ENCODE data around the gene FBXO2. TPM values are rescaled to one million over a fixed set of nuclear protein-coding genes. Genes with fewer than 3 reads are reported as not detected.

The FBXO2 gene
- total RNA-seq, 6 donors from 2014 or later, result 8.2 to 18.0 (median 13.8) TPM

DNA sequence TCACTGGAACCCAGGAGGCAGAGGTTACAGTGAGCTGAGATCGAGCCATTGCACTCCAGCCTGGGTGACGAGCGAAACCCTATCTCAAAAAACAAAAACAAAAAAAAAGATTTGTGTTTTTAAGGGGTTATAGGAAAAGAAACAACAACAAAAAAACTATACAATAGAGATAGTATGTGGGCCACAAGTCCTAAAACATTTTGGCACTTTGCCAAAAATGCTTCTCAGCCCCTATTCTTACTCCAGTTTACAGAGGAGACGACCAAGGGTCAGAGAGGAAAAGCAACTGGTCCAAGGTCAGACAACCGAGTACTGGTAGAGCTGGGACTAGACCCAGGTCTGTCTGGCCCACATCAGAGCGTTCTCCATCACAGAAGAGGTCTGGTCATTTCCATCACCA is 3.4 kb upstream of the FBXO2 start:
- Histone ChIP-seq H3K9me3 (no peaks in the 10 kb centered on the region), H3K4me3 (no peak overlapping the region), H3K27ac (no peak overlapping the region), H3K36me3 (peaks cover 0 to 13% (median 2%) of the 10 kb centered on the region in 4 donors), H3K4me1 (peaks cover 19 to 27% (median 21%) of the 10 kb centered on the region in 4 donors), H3K27me3 (no peaks in the 10 kb centered on the region)
- WGBS, 2 donors, result 76 to 85% methylated on average over 6 of the region's 6 CpGs
- DNase-seq, result no peak
- no peak for TF ChIP-seq POLR2AphosphoS5 (IDR thresholded peaks at IDR 0.05)
- no peak for TF ChIP-seq EP300 (IDR thresholded peaks at IDR 0.05)
- TF ChIP-seq, protein P1, sequence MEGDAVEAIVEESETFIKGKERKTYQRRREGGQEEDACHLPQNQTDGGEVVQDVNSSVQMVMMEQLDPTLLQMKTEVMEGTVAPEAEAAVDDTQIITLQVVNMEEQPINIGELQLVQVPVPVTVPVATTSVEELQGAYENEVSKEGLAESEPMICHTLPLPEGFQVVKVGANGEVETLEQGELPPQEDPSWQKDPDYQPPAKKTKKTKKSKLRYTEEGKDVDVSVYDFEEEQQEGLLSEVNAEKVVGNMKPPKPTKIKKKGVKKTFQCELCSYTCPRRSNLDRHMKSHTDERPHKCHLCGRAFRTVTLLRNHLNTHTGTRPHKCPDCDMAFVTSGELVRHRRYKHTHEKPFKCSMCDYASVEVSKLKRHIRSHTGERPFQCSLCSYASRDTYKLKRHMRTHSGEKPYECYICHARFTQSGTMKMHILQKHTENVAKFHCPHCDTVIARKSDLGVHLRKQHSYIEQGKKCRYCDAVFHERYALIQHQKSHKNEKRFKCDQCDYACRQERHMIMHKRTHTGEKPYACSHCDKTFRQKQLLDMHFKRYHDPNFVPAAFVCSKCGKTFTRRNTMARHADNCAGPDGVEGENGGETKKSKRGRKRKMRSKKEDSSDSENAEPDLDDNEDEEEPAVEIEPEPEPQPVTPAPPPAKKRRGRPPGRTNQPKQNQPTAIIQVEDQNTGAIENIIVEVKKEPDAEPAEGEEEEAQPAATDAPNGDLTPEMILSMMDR (IDR thresholded peaks at IDR 0.05), result no peak
- no peak for TF ChIP-seq POLR2A (IDR thresholded peaks at IDR 0.05)
- no peak for ATAC-seq (ENCODE audit: low FRiP score in 2 of 2)

DNA sequence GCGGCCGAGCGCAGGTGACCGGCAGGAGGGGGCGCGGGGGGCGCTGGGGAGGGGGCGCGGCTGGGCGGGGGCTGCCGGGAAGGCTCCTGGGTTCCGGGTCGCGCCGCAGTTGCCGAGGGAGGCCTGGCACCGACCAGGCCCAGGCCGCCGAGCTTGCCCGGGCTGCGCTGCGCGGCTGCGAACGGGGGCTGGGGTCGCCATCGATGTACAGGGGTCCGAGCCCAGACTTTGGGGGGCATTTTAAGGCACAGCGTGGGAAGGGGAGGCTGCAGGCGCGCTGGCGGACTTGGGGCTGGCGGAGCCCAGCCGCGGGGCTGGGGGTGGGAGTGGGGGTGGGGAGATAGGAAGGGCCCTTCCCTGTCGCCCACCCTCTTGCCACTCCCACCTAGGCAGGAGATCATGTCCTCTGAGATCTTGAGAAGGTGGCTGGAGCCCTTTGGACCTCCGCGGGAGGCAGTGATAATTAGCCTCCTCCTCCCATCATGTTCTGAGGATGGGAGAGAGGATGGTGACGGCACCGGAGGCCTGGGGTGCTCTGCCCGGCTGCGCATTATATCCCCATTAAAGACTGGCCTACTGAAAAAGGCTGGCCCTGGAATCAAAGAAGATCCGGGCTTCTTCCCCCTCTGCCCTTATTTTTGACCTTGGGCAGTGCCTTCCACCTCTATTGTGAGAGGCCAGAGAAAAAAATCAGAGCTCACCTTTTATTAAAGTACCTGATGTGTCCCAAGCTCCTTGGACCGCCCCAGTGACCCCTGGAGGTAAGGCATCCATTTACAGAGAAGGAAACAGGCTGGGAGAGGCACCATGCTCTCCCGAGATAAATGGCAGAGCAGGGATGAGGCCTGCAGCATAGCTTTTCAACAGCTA is 945 bp upstream of the FBXO2 start:
- TF ChIP-seq, protein P1 (IDR thresholded peaks at IDR 0.05), result no peak
- TF ChIP-seq POLR2A (IDR thresholded peaks at IDR 0.05) (no peak), EP300 (IDR thresholded peaks at IDR 0.05) (no peak), POLR2AphosphoS5 (IDR thresholded peaks at IDR 0.05) (no peak)
- ATAC-seq (ENCODE audit: low FRiP score in 2 of 2) (peak in 1 of 2 donors; percentile 16), DNase-seq (no peak)
- no peaks in the 10 kb centered on the region for H3K9me3 ChIP-seq
- peaks cover 26 to 36% (median 28%) of the 10 kb centered on the region in 4 donors for H3K4me1 ChIP-seq
- H3K36me3 ChIP-seq, result peaks cover 0 to 5% (median 2%) of the 10 kb centered on the region in 4 donors
- peaks cover 0 to 4% (median under 1%) of the 10 kb centered on the region in 4 donors for H3K27me3 ChIP-seq
- peak overlapping the region; percentile 51 to 87 (median 72) for H3K4me3 ChIP-seq
- H3K27ac ChIP-seq, result peak overlapping the region in 1 of 4 donors; percentile 74
- 15 to 20% methylated on average over 17 to 22 of the region's 45 CpGs for WGBS, 2 donors

- TF ChIP-seq EP300 (IDR thresholded peaks at IDR 0.05), result no peak
- no peak for TF ChIP-seq POLR2A (IDR thresholded peaks at IDR 0.05)
- no peak for TF ChIP-seq POLR2AphosphoS5 (IDR thresholded peaks at IDR 0.05)
- TF ChIP-seq, protein P1 (IDR thresholded peaks at IDR 0.05), result no peak
- DNase-seq (no peak), ATAC-seq (ENCODE audit: low FRiP score in 2 of 2) (no peak)
- Histone ChIP-seq H3K4me1 (peaks cover 40 to 49% (median 42%) of the 10 kb centered on the region in 4 donors), H3K27ac (peak overlapping the region in 3 of 4 donors; percentile 69 to 74 (median 73)), H3K9me3 (no peaks in the 10 kb centered on the region), H3K36me3 (no peaks in the 10 kb centered on the region), H3K27me3 (peaks cover 0 to 10% (median 2%) of the 10 kb centered on the region in 4 donors), H3K4me3 (peak overlapping the region; percentile 51 to 87 (median 72))
- WGBS, 2 donors, result 91% methylated on average over 6 of the region's 7 CpGs; no CpG with 5 or more reads in 1 of the 2 donors
Measured at GRCh38 chr1:11653861-11654136, 430 bp downstream of the FBXO2 start.

GRCh38 chr1:11653101-11653860 is 948 bp downstream of the FBXO2 start:
- H3K4me1 ChIP-seq, result peaks cover 43 to 55% (median 45%) of the 10 kb centered on the region in 4 donors
- peaks cover 0 to 10% (median 2%) of the 10 kb centered on the region in 4 donors for H3K27me3 ChIP-seq
- H3K27ac ChIP-seq, result no peak overlapping the region
- peak overlapping the region in 2 of 4 donors; percentile 71 to 87 for H3K4me3 ChIP-seq
- H3K9me3 ChIP-seq, result no peaks in the 10 kb centered on the region
- WGBS, 2 donors, result 76 to 78% methylated on average over 12 to 16 of the region's 17 CpGs
- TF ChIP-seq POLR2AphosphoS5 (IDR thresholded peaks at IDR 0.05), result no peak
- no peak for TF ChIP-seq POLR2A (IDR thresholded peaks at IDR 0.05)
- TF ChIP-seq, protein P1 (IDR thresholded peaks at IDR 0.05), result no peak
- no peak for TF ChIP-seq EP300 (IDR thresholded peaks at IDR 0.05)
- ATAC-seq (ENCODE audit: low FRiP score in 2 of 2) (no peak), DNase-seq (peak in 1 of 2 donors; percentile 69)
- H3K36me3 ChIP-seq, result no peaks in the 10 kb centered on the region

All from upper lobe of left lung (tissue), 6 donors.